ENCODE measurements around the gene SEZ6.

GRCh38 chr17:28961391-28961790 lies 44.4 kb downstream of the SEZ6 start:
- TF ChIP-seq POLR2AphosphoS5 (IDR thresholded peaks at IDR 0.05; ENCODE audit: low read depth, low read length) (no peak), CTCF (IDR thresholded peaks at IDR 0.05) (no peak)

Measured in Panc1 (cell line).